HG03060 (cell line): ENCODE measurements around the gene ZSCAN5C.
"Not testable (repeated sequence)": the region's sequence is repeated elsewhere in the genome, so short reads cannot be mapped to it uniquely, and the experiment has no call there.

Experiments
- ATAC-seq: cut with Tn5 transposase; IDR thresholded peaks from one replicate; pipeline ENCODE4 v1.9.1; 2021; ENCODE audit warnings: low read depth, moderate number of reproducible peaks; ENCODE audit not compliant: unreplicated experiment

The ZSCAN5C gene

DNA sequence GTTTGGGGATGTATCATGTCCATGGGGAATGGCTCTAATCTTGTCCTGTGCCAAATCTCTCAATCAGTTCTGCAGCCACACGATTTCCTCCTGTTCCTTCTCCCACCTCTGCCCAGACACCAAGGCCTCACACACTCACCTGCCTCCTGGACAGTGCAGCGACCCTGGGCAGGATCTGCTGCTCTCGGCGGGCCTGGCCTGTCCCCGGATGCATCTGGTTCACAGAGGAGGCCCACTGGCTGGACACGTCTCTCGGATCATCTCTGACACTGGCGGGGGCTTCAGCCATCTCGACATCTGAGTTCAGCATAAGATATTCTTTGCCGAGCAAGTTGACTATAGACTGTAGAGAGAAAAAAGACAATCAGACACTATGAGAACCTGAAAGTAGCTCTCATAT is 10.4 kb upstream of the ZSCAN5C start:
- ATAC-seq, result no peak

DNA sequence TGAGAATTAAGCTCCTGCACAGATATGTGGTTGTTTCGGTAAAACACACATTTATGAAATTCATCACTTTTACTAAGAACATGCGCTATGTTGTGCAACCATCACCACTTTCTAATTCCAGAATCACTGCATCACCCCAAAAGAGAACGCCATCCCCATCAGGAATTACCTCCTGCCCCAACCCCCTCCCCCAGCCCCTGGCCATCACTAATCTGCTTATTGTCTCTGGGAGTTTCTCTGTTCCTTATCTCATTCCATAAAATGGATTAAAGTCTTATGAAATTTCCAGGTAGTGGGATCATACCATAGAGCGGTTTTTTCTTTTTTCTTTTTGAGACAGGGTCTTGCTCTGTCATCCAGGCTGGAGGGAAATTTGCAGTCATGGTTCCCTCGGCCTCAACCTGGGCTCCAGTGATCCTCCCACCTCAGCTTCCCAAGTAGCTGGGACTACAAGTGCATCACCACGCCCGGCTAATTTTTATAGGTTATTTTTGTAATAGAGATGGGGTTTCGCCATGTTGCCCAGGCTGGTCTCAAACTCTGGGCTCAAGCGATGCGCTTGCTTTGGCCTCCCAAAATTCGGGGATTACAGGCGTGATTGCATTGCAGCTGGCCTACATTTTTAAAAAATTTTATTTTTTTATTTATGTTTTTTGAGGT is 8.0 kb upstream of the ZSCAN5C start:
- ATAC-seq, result no peak

DNA sequence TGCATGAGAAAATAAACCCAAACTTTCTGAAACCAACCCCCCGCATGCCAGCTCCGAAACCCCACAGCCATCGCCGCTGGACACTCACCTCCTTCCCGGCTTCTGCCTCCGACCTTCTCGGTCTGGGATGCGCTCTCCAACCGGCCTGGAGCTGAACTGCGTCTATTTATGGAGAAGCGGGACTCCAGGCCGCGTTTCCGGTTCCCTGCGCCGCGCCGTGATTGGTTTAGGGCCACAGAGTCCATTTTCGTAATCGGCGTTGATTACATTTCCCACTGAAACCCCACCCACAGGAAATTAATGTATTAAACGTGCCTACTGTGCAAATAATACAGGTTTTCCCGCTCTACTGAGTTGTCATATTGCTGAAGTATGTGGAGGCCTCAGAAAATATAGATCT is 4.4 kb upstream of the ZSCAN5C start, which contains the start of gene ZSCAN5B:
ZSCAN5B (minus strand) TSS at position 138 of the 400 bp plus-strand sequence. CDS start 4,731 bp downstream, outside the sequence.
- ATAC-seq, result not testable (repeated sequence)

DNA sequence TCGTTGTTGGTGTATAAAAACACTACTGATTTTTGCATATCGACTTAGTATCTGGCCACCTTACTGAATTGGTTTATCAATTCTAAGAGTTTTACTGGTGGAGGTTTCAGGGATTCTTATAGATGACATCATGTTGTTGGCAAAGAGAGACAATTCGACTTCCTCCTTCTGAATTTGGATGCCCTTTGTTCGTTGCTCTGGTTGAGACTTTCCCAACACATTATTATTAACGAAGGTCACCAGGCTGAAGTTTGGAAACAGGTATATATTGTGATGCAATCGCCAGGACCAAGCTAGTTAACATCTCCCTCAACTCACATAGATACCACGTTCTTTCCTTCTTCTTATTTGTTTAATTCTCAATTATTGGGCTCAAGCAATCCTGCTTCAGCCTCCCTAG is 2.4 kb upstream of the ZSCAN5C start:
- no peak for ATAC-seq

DNA sequence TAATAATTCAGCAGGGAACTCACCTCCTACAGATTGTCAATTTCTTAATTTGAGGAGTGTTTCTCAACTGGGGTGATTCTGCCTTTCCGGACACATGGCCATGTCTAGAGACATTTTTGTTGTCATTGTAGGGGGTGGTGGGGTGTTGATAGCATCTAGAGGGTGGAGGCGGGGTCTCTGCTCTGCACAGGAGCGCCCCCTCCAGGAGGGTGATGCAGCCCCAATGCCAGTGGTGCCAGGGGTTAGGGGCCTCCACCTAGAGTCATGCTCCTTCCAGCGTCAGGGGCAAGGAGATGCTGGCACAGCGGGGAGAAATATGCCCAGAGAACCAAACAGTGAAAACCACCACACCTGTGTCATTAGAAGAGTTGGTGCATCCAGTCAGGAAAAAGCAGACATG is 5.5 kb downstream of the ZSCAN5C start:
- not testable (repeated sequence) for ATAC-seq

DNA sequence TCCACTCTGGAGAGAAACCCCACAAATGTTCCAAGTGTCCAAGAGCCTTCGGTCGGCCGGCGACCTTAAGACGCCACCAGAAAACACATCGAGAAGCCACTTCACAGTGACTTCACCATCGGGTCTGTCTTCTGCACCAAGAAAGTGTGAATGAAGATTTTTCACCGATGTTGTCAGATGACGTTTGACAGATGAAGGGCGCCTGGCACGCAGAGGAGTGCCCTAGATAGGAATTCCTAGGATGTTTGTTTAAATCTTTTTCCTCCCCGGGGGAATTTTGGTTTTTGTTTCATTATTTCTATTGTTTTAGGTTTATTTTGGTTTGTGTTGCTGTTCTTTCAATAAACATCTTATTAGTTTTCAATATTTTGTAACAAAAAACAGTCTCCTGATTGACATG is 7.0 kb downstream of the ZSCAN5C start:
- ATAC-seq, result no peak

DNA sequence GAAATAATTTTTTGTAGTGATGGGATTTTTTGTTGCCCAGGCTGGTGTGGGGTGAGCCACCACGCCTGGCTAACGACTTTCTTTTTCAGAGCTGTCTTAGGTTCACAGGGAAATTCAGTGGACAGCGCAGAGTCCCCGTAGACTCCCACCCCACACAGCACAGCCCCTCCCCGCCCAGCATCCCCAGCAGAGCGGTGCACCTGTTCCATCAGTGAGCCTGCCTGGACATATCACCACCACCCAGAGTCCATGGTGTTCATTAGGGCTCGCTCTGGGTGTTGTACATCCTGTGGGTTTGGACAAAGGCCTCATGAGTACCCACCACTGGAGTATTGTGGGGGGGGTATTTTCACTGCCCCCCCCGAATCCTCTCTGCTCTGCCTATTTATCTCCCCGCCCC is 8.0 kb downstream of the ZSCAN5C start:
- ATAC-seq, result not testable (repeated sequence)

DNA sequence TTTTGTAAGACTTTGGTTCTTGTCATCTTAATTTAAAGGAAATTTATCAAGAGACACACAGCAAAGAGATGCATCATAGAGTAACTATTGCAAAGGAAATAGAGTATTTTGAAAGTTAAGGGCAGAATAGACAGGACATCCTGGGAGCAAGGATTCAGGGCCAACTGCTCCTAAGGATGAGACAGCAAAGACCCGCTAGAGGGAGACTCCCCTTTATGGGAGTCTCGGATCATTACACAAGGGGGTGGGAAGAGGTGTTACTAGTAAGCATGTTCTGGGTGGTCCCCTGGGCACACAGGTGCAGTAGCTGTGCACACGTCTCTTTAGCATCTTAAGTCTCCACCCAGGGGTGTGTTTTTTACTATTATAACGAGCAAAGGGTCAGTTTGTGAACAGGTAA is 9.6 kb downstream of the ZSCAN5C start:
- no peak for ATAC-seq

DNA sequence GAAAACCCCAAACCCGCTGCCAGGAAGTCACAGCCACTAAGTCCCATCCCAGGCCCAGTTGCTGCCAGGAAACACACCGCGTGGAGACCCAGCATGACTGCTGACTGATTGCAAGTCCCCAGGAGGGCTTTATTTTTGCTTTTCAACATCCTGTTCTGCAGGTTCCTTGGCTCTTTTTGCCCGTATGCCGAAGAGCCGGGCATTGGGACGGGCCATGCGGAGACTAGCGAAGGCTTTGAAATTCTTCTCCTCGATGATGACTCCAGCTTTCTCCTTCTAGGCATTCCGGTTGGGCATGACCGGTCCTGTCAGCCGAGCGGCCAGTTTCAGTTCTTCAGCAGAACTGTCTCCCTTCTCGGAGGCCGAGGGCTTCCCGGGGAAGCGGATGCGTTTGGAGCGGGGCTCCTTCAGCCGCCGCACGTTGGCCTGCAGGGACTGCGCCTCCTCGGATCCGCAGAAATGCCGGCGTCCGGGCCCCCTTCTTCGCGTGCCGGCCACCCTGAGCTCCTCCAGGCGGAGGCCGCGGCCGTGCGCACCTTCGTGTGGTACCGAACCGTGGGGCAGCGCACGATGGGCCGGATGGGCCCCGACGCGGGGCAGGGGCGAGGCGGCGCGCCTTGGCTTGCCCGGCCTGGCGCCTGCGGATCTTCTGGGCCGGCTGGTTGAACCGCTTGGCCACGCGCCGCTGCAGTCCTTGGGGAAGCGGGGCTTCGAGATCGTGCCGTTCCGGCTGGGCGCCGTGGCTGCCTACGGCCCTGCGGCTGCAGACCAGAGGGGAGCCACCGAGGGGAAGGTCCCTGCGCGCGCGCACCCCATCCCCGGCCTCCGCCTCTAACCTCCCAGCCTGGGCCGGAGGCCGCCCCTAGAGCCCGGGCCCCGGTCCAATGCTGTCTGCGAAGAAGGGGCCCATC is 15.2 kb downstream of the ZSCAN5C start:
- ATAC-seq, result no peak

DNA sequence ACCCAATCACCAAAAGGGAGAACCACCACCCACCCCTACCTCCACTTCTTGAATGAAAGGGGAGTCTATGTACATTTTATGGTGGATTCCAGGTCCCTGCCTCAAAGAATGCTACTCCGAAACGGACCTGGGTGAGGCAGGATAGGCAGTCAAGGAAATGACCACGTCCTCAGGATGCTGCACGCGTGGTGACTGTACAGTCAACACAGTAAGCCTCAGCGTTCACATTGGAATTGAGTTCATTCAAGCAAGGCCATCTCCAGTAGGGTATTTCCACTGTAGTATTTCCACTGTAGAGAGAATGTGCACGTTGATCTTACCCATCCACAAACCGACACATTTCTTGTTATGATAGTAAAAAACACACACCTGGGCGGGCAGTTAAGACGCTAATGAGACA is 16.9 kb downstream of the ZSCAN5C start:
- no peak for ATAC-seq

DNA sequence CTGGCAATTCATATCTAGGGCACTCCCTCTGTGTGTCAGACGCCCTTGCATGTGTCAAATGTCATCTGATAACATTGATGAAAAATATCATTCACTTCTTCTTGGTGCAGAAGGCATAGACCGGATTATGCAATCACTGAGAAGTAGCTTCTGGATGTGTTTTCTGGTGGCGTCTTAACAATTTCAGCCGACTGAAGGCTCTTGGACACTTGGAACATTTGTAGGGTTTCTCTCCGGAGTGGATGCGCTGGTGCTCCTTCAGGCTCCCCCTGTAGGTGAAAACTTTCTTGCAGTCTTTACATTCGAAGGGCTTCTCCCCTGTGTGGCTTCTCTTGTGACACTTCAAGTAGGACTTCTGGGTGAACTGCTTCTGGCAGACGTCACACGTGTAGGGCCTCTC is 19.4 kb downstream of the ZSCAN5C start:
- ATAC-seq, result not testable (repeated sequence)

DNA sequence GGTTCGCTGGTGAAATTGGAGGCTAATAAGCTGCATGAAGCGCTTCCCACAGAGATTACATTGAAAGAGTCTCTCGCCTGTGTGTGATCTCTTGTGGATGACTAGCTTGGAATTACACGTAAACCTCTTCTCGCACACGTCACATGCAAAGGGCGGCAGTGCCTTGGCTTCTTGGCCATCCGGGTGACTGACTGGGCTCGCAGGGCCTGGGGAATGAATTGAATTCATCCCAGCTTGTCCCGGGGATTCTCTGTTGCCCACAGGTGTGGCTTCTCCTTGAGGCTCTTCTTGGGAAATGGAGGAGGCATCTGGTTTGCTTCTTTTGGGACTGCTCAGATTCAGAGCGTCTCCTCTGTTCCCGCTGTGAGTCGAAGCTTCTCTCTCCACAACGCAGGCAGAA is 19.8 kb downstream of the ZSCAN5C start:
- ATAC-seq, result no peak

DNA sequence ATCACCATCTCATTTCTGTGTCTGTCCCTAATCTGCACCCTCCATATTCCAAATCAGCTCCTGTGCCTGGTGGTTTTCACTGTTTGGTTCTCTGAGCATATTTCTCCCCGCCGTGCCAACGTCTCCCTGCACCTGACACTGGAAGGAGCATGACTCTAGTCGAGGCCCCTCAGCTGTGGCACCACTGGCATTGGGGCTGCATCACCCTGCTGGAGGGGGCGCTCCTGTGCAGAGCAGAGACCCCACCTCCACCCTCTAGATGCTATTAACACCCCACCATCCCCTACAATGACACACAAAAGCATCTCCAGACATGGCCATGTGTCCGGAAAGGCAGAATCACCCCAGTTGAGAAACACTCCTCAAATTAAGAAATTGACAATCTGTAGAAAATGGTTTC is 20.8 kb downstream of the ZSCAN5C start:
- ATAC-seq, result no peak

DNA sequence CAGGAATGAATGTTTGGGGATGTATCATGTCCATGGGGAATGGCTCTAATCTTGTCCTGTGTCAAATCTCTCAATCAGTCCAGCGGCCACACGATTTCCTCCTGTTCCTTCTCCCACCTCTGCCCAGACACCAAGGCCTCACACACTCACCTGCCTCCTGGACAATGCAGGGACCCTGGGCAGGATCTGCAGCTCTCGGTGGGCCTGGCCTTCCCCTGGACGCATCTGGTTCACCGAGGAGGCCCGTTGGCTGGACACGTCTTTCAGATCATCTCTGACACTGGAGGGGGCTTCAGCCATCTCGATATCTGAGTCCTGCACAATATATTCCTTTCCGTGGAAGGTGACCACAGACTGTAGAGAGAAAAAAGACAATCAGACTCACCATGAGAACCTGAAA is 21.4 kb downstream of the ZSCAN5C start:
- ATAC-seq, result no peak

DNA sequence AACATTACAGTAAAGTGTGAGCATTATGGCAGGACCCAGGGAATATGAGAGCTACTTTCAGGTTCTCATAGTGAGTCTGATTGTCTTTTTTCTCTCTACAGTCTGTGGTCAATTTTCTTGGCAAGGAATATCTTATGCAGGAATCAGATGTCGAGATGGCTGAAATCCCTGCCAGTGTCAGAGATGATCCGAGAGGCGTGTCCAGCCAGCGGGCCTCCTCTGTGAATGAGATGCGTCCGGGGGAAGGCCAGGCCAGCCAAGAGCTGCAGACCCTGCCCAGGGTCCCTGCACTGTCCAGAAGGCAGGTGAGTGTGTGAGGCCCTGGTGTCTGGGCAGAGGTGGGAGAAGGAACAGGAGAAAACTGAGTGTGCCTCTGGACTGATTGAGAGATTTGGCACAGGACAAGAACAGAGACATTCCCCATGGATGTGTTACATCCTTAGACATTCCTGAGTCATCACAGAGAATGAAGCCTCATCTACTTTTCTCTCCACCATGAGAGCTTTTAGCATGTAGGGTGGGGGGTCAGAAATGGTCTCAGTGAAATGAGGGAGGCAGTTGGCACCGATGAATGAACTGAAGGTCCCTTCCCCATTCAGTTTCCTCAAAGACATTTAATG is 43.2 kb downstream of the ZSCAN5C start:
- no peak for ATAC-seq

DNA sequence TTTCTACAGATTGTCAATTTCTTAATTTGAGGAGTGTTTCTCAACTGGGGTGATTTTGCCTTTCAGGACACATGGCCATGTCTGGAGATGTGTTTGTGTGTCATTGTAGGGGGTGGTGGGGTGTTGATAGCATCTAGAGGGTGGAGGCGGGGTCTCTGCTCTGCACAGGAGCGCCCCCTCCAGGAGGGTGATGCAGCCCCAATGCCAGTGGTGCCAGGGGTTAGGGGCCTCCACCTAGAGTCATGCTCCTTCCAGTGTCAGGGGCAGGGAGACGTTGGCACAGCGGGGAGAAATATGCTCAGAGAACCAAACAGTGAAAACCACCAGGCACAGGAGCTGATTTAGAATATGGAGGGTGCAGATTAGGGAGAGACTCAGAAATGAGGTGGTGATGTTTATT is 43.7 kb downstream of the ZSCAN5C start:
- ATAC-seq, result not testable (repeated sequence)

DNA sequence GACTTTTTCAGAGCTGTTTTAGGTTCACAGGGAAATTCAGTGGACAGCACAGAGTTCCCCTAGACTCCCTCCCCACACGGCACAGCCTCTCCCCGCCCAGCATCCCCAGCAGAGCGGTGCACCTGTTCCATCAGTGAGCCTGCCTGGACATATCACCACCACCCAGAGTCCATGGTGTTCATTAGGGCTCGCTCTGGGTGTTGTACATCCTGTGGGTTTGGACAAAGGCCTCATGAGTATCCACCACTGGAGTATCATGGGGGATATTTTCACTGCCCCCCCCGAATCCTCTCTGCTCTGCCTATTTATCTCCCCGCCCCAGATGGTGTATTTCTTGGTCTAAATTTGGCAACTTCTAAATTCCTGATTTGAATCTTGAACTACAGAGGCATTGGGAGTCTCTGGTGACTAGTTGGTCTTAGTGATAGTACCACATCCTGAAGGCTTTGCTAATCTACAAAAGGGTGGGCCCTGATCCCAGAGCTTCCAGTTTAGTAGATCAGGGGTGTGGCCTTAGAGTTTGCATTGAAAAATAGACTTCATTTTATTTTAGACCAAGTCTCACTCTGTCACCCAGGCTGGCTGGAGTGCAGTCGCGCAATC is 46.8 kb downstream of the ZSCAN5C start:
- ATAC-seq, result not testable (repeated sequence)

DNA sequence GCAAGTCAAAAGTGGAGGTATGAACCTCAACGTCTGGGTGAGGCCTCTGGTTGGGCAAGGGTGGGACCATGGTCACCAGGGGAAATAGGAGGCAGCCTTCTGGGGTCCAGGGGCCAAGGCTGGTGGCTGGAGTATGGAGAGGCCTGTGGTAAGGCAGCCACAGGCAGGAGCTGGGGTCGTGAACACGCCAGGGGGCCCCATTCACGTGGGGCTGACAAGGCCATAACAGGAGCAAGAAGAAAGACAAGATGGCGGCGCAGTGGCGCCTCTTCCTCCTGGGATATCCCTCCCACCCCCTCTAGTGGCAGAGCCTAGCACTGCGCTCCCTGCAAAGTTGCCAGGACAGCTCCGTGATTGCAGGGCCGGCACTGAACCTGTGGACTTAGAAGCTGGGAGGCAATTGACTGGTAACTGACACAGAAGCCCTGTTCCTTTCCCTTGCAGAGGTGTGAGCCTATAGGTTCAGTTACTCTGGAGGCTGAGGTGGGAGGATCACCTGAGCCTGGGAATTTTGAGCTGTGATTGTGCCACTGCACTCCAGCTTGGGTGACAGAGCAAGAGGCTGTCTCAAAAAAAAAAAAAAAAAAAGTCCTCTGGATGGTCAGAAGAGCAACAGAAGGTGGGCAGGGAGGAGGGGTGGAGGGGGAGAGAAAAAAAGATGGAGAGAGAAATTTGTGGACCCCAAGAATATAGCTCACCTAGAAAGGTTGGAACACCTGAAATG is 50.8 kb downstream of the ZSCAN5C start:
- ATAC-seq, result no peak

DNA sequence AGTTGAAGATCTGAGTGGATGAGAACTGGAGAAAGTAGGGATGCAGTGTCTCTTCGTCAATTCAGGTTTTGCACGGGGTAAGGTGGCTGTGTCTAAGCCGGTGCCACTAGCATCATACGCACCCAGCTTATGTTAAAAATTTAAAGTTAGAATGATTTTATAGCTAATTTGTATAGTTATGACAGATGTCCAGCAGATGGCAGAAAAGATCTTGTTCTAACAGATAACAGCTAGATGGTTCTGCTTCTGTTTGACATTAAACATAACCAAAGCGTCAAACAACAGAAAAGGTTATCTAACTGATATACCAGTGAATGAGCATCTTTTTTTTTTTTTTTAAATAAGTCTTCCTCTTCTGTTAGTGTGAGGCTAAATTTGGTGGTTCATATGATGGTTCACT is 51.7 kb downstream of the ZSCAN5C start:
- ATAC-seq, result no peak

DNA sequence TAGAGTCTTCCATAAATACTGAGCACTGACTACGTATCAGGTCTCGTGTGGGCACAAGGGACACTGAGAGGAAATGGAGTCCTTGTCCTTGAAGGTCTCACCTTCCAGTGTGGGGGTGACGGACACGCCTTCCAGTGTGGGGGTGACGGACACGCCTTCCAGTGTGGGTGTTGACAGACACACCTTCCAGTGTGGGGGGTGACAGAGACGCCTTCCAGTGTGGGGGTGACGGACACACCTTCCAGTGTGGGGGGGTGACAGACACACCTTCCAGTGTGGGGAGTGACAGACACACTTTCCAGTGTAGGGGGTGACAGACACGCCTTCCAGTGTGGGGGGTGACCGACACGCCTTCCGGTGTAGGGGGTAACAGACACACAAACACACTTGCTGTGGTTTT is 56.2 kb downstream of the ZSCAN5C start:
- ATAC-seq, result no peak
